ENCODE measurements around the gene GEMIN2.
"Not testable (repeated sequence)": the region's sequence is repeated elsewhere in the genome, so short reads cannot be mapped to it uniquely, and the experiment has no call there.

The GEMIN2 gene

DNA sequence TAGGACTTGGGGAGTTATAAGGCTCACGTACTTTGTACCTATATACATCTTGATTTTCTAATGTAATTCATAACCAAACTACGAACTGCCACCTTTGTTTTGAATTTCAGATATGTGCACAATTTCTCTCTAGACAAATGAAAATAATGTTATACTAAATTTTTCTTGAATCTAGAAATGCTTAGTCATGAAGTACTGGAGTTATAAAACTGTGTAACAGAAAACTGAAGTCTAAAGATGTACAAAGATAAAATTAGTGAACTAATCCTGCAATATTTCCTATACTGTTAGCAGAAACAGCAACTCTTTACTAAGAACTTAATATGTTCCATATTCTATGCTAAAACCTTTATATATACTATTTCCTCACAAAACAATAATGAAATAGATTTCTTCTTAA lies 26.6 kb upstream of the GEMIN2 start:
- H3K4me3 ChIP-seq (replicated peaks; ENCODE audit: low read depth, low read length), result no peak overlapping the region
- TF ChIP-seq CTCF (IDR thresholded peaks at IDR 0.05; ENCODE audit: low read depth, low read length, missing control alignments), result no peak
- DNase-seq (ENCODE audit: extremely low read depth, low read depth), result no peak

DNA sequence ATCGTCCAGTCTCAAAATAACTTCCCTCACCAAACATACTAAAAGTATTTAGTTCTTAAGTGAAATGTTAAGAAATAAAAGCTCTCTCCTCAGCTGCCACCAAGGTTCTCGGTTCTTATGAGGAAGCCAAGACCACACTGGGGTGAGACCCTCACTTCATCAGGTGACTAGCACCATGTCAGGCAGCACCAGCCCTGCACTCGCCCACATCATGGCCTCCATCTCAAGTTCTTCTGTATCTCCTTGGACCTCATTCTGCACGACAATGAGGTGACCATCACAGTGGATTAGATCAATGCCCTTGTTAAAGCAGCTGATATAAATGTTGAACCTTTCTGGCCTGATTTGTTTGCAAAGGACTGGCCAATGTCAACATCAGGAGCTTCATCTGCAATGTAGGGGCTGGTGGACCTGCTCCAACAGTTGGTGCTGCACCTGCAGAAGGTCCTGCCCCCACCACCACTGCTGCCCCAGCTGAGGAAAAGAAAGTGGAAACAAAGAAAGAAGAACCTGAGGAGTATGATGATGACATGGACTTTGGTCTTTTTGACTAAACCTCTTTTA lies 23.5 kb upstream of the GEMIN2 start:
- H3K4me3 ChIP-seq (replicated peaks; ENCODE audit: low read depth, low read length), result no peak overlapping the region
- TF ChIP-seq CTCF (IDR thresholded peaks at IDR 0.05; ENCODE audit: low read depth, low read length, missing control alignments), result no peak
- no peak for DNase-seq (ENCODE audit: extremely low read depth, low read depth)

- no peak for TF ChIP-seq CTCF (IDR thresholded peaks at IDR 0.05; ENCODE audit: low read depth, low read length, missing control alignments)
- no peak for DNase-seq (ENCODE audit: extremely low read depth, low read depth)
- no peak overlapping the region for H3K4me3 ChIP-seq (replicated peaks; ENCODE audit: low read depth, low read length)
Observed at GRCh38 chr14:39091716-39092115, 22.4 kb upstream of the GEMIN2 start.

DNA sequence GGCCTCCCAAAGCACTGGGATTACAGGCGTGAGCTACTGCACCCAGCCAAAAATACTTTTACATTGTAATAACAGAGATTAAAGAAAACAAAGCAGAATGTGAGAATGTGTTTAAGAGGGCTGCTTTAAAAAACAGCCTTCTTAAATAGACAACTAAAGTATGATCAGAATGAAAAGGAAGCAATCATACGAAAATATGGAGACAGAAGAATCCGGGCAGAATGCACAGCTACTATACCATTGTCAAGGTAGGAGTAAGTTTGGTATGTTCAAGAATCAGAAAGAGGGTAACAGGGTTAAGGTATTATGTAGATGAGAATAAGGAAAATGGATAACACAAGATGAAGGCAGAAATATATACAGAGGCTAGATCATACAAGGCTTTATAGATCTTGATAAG lies 19.6 kb upstream of the GEMIN2 start:
- no peak overlapping the region for H3K4me3 ChIP-seq (replicated peaks; ENCODE audit: low read depth, low read length)
- no peak for TF ChIP-seq CTCF (IDR thresholded peaks at IDR 0.05; ENCODE audit: low read depth, low read length, missing control alignments)
- DNase-seq (ENCODE audit: extremely low read depth, low read depth), result no peak

DNA sequence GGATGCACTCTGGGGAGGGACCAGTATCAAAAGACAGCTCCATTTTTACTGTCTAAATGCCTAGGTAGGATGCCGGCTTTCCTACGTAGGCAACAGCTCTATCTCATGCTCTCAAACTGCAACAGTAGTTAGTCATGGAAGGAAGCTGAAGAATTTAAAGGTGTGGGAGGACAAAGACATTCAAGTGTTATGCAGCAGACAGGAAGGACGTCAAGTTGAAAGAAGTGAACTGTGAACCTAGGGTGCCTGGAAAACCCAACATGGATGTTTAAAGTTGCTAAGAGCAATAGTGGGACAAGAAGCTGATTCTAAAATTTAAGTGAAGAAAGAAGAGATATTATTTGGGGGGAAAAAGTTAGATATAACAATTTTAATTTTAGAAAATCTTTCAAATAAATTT lies 17.0 kb upstream of the GEMIN2 start:
- no peak for TF ChIP-seq CTCF (IDR thresholded peaks at IDR 0.05; ENCODE audit: low read depth, low read length, missing control alignments)
- no peak overlapping the region for H3K4me3 ChIP-seq (replicated peaks; ENCODE audit: low read depth, low read length)
- no peak for DNase-seq (ENCODE audit: extremely low read depth, low read depth)

DNA sequence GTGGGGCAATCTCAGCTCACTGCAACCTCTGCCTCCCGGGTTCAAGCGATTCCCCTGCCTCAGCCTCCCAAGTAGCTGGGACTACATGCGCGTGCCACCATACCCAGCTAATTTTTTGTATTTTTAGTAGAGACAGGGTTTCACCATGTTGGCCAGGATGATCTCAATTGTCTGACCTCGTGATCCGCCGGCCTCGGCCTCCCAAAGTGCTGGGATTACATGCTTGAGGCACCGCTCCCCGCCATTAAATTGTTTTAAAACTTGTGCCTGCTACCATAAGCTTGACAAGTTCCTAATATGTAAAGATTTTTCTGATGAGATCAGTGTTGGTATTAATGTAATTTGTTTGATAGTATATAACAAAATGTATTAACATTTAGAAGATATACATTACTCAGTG lies 14.9 kb upstream of the GEMIN2 start:
- H3K4me3 ChIP-seq (replicated peaks; ENCODE audit: low read depth, low read length), result not testable (repeated sequence)

DNA sequence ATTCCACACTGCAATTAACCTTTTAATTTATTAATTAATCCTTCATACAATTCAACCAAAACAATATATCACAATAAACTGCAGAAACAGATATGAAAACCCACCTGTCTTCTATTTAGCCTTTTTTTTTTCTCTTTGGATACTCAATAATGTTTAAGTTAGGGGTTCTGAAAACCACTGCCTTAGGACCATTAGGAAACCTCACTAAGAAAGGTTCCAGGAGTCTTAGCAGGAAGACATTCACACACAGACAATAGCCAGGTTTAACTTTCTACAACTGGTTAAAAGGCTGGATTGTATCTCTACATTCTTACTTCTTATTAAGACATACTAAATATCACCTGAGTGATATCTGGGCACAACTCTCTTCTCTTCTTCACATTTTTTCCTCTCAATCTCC lies 14.4 kb upstream of the GEMIN2 start:
- no peak overlapping the region for H3K4me3 ChIP-seq (replicated peaks; ENCODE audit: low read depth, low read length)
- no peak for DNase-seq (ENCODE audit: extremely low read depth, low read depth)
- TF ChIP-seq CTCF (IDR thresholded peaks at IDR 0.05; ENCODE audit: low read depth, low read length, missing control alignments), result no peak

More for the DNA sequence above, 14.9 kb upstream of the GEMIN2 start:
- DNase-seq (ENCODE audit: extremely low read depth, low read depth), result not testable (repeated sequence)
